ENCODE measurements around the gene ZSCAN2.
"Not testable (repeated sequence)": the region's sequence is repeated elsewhere in the genome, so short reads cannot be mapped to it uniquely, and the experiment has no call there.

Gene ZSCAN2

GRCh38 chr15:84582583-84583157, 18.1 kb upstream of the ZSCAN2 start:
- DNase-seq (ENCODE audit: low read depth) = no peak
- TF ChIP-seq CTCF (IDR thresholded peaks at IDR 0.05; ENCODE audit: control insufficient read depth, extremely low read depth, insufficient read depth) = no peak
- H3K4me3 ChIP-seq (ENCODE audit: low read depth, low read length) = no peak overlapping the region

GRCh38 chr15:84583921-84584320, 16.9 kb upstream of the ZSCAN2 start:
- DNase-seq (ENCODE audit: low read depth) = not testable (repeated sequence)

GRCh38 chr15:84586696-84587095, 14.1 kb upstream of the ZSCAN2 start:
- no peak overlapping the region for H3K4me3 ChIP-seq (ENCODE audit: low read depth, low read length)
- no peak for DNase-seq (ENCODE audit: low read depth)
- TF ChIP-seq CTCF (IDR thresholded peaks at IDR 0.05; ENCODE audit: control insufficient read depth, extremely low read depth, insufficient read depth) = no peak

More at GRCh38 chr15:84583921-84584320, 16.9 kb upstream of the ZSCAN2 start:
- H3K4me3 ChIP-seq (ENCODE audit: low read depth, low read length) = not testable (repeated sequence)

- peak; percentile 80 for TF ChIP-seq CTCF (IDR thresholded peaks at IDR 0.05; ENCODE audit: control insufficient read depth, extremely low read depth, insufficient read depth)
- peak overlapping the region; percentile 40 for H3K4me3 ChIP-seq (ENCODE audit: low read depth, low read length)
- DNase-seq (ENCODE audit: low read depth) = peak; percentile 76
Measured at GRCh38 chr15:84588053-84588874, 12.5 kb upstream of the ZSCAN2 start.

GRCh38 chr15:84590406-84590805, 10.4 kb upstream of the ZSCAN2 start:
- TF ChIP-seq CTCF (IDR thresholded peaks at IDR 0.05; ENCODE audit: control insufficient read depth, extremely low read depth, insufficient read depth) = no peak
- no peak overlapping the region for H3K4me3 ChIP-seq (ENCODE audit: low read depth, low read length)
- DNase-seq (ENCODE audit: low read depth) = no peak

- no peak overlapping the region for H3K4me3 ChIP-seq (ENCODE audit: low read depth, low read length)
- no peak for DNase-seq (ENCODE audit: low read depth)
- no peak for TF ChIP-seq CTCF (IDR thresholded peaks at IDR 0.05; ENCODE audit: control insufficient read depth, extremely low read depth, insufficient read depth)
Measured at GRCh38 chr15:84591815-84592214, 9.0 kb upstream of the ZSCAN2 start.

- TF ChIP-seq CTCF (IDR thresholded peaks at IDR 0.05; ENCODE audit: control insufficient read depth, extremely low read depth, insufficient read depth) = no peak
- H3K4me3 ChIP-seq (ENCODE audit: low read depth, low read length) = no peak overlapping the region
- no peak for DNase-seq (ENCODE audit: low read depth)
Measured at GRCh38 chr15:84594617-84595290, 6.1 kb upstream of the ZSCAN2 start.
